Activated T-cell treated with anti-CD3 and anti-CD28 coated beads, Interleukin-2, amount 50 U/mL, for 4 hours (primary cell): ENCODE data around the gene TSKS. TPM values are rescaled to one million over a fixed set of nuclear protein-coding genes. Genes with fewer than 3 reads are reported as not detected.

Experiments
- ATAC-seq, 2 donors: fragments of 200-7000 bp; cut with Tn5 transposase; one replicate each; pipeline ENCODE4 v1.10.0; 2021
- DNase-seq: peaks from one replicate; pipeline ENCODE4 v3.0.0-alpha.2; 2020
- H3K27me3 Mint-ChIP-seq: one replicate; pipeline ENCODE4 v1.8.0; 2021; ENCODE audit warnings: low read depth, mixed read lengths
- H3K36me3 Mint-ChIP-seq: one replicate; pipeline ENCODE4 v1.8.0; 2022; ENCODE audit warnings: mixed read lengths; ENCODE audit not compliant: insufficient read depth
- H3K4me1 Mint-ChIP-seq: one replicate; pipeline ENCODE4 v1.8.0; 2021; ENCODE audit warnings: low read depth, mixed read lengths
- H3K4me3 Mint-ChIP-seq: one replicate; pipeline ENCODE4 v1.8.0; 2021; ENCODE audit warnings: mild to moderate bottlenecking, moderate library complexity, mixed read lengths
- H3K9me3 Mint-ChIP-seq: one replicate; pipeline ENCODE4 v1.8.0; 2021; ENCODE audit warnings: mixed read lengths
- total RNA-seq, 3 donors: library from RNA; stranded (reverse); gene quantifications; one replicate each; pipeline ENCODE4 v1.2.1, GENCODE V29; 2021

TSKS gene
- total RNA-seq, 3 donors from 2014 or later = 0.40 to 1.2 TPM; not detected in 1

GRCh38 chr19:49782515-49782914 is 19.4 kb upstream of the TSKS start:
- Mint-ChIP-seq H3K9me3 (no peaks in the 10 kb centered on the region), H3K27me3 (no peaks in the 10 kb centered on the region), H3K4me1 (peaks cover 16% of the 10 kb centered on the region), H3K36me3 (peaks cover 32% of the 10 kb centered on the region), H3K4me3 (no peak overlapping the region)
- DNase-seq (no peak), ATAC-seq (no peak)

GRCh38 chr19:49781394-49781793 is 18.3 kb upstream of the TSKS start:
- Mint-ChIP-seq H3K4me1 (peaks cover 16% of the 10 kb centered on the region), H3K36me3 (peaks cover 28% of the 10 kb centered on the region), H3K4me3 (no peak overlapping the region), H3K9me3 (no peaks in the 10 kb centered on the region), H3K27me3 (no peaks in the 10 kb centered on the region)
- DNase-seq (no peak), ATAC-seq (no peak)

- no peak for DNase-seq
- H3K9me3 Mint-ChIP-seq = no peaks in the 10 kb centered on the region
- H3K36me3 Mint-ChIP-seq = peaks cover 25% of the 10 kb centered on the region
- ATAC-seq = no peak
- peaks cover 17% of the 10 kb centered on the region for H3K4me1 Mint-ChIP-seq
- H3K4me3 Mint-ChIP-seq = no peak overlapping the region
- H3K27me3 Mint-ChIP-seq = no peaks in the 10 kb centered on the region
These were observed 17.8 kb upstream of the TSKS start for GRCh38 chr19:49780861-49781260.

- peaks cover 20% of the 10 kb centered on the region for H3K36me3 Mint-ChIP-seq
- DNase-seq (no peak), ATAC-seq (no peak)
- H3K9me3 Mint-ChIP-seq = no peaks in the 10 kb centered on the region
- H3K4me3 Mint-ChIP-seq = no peak overlapping the region
- no peaks in the 10 kb centered on the region for H3K27me3 Mint-ChIP-seq
- peaks cover 15% of the 10 kb centered on the region for H3K4me1 Mint-ChIP-seq
These were observed 16.8 kb upstream of the TSKS start for GRCh38 chr19:49779731-49780555.

- no peak for DNase-seq
- no peaks in the 10 kb centered on the region for H3K27me3 Mint-ChIP-seq
- no peak overlapping the region for H3K4me3 Mint-ChIP-seq
- peaks cover 21% of the 10 kb centered on the region for H3K4me1 Mint-ChIP-seq
- no peak for ATAC-seq
- H3K9me3 Mint-ChIP-seq = no peaks in the 10 kb centered on the region
- H3K36me3 Mint-ChIP-seq = peaks cover 11% of the 10 kb centered on the region
These were observed 13.3 kb upstream of the TSKS start for GRCh38 chr19:49776371-49776764.

GRCh38 chr19:49775742-49776370 is 12.8 kb upstream of the TSKS start:
- DNase-seq (no peak), ATAC-seq (no peak)
- H3K27me3 Mint-ChIP-seq = no peaks in the 10 kb centered on the region
- H3K36me3 Mint-ChIP-seq = peaks cover 9% of the 10 kb centered on the region
- H3K9me3 Mint-ChIP-seq = no peaks in the 10 kb centered on the region
- H3K4me3 Mint-ChIP-seq = no peak overlapping the region
- peaks cover 20% of the 10 kb centered on the region for H3K4me1 Mint-ChIP-seq

GRCh38 chr19:49774969-49775368 is 11.9 kb upstream of the TSKS start:
- Mint-ChIP-seq H3K27me3 (no peaks in the 10 kb centered on the region), H3K36me3 (peaks cover 9% of the 10 kb centered on the region), H3K9me3 (no peaks in the 10 kb centered on the region), H3K4me1 (peaks cover 14% of the 10 kb centered on the region), H3K4me3 (no peak overlapping the region)
- ATAC-seq (no peak), DNase-seq (no peak)

- DNase-seq = no peak
- ATAC-seq = no peak
- H3K4me3 Mint-ChIP-seq = no peak overlapping the region
- peaks cover 15% of the 10 kb centered on the region for H3K4me1 Mint-ChIP-seq
- no peaks in the 10 kb centered on the region for H3K27me3 Mint-ChIP-seq
- H3K9me3 Mint-ChIP-seq = no peaks in the 10 kb centered on the region
- peaks cover 7% of the 10 kb centered on the region for H3K36me3 Mint-ChIP-seq
These were observed 10.7 kb upstream of the TSKS start for GRCh38 chr19:49773663-49774350.

GRCh38 chr19:49772850-49773432 is 9.8 kb upstream of the TSKS start:
- no peaks in the 10 kb centered on the region for H3K9me3 Mint-ChIP-seq
- no peaks in the 10 kb centered on the region for H3K27me3 Mint-ChIP-seq
- DNase-seq (no peak), ATAC-seq (no peak)
- H3K36me3 Mint-ChIP-seq = peaks cover 10% of the 10 kb centered on the region
- peaks cover 22% of the 10 kb centered on the region for H3K4me1 Mint-ChIP-seq
- H3K4me3 Mint-ChIP-seq = no peak overlapping the region

GRCh38 chr19:49771674-49772139 is 8.6 kb upstream of the TSKS start:
- Mint-ChIP-seq H3K4me3 (no peak overlapping the region), H3K4me1 (peaks cover 29% of the 10 kb centered on the region), H3K36me3 (peaks cover 10% of the 10 kb centered on the region), H3K27me3 (no peaks in the 10 kb centered on the region), H3K9me3 (no peaks in the 10 kb centered on the region)
- DNase-seq (no peak), ATAC-seq (no peak)

- no peaks in the 10 kb centered on the region for H3K9me3 Mint-ChIP-seq
- no peak overlapping the region for H3K4me3 Mint-ChIP-seq
These were observed 7.4 kb upstream of the TSKS start for GRCh38 chr19:49770529-49770928.

GRCh38 chr19:49767967-49768581 is 5.0 kb upstream of the TSKS start:
- no peak for DNase-seq
- no peak for ATAC-seq
- H3K9me3 Mint-ChIP-seq = no peaks in the 10 kb centered on the region
- peaks cover 27% of the 10 kb centered on the region for H3K4me1 Mint-ChIP-seq
- no peaks in the 10 kb centered on the region for H3K27me3 Mint-ChIP-seq
- H3K4me3 Mint-ChIP-seq = peak overlapping the region; percentile 95
- H3K36me3 Mint-ChIP-seq = peaks cover 6% of the 10 kb centered on the region

More at GRCh38 chr19:49770529-49770928, 7.4 kb upstream of the TSKS start:
- ATAC-seq = no peak
- Mint-ChIP-seq H3K4me1 (peaks cover 33% of the 10 kb centered on the region), H3K27me3 (no peaks in the 10 kb centered on the region), H3K36me3 (peaks cover 10% of the 10 kb centered on the region)
- DNase-seq = no peak

- peaks cover 27% of the 10 kb centered on the region for H3K4me1 Mint-ChIP-seq
- peaks cover 6% of the 10 kb centered on the region for H3K36me3 Mint-ChIP-seq
- no peaks in the 10 kb centered on the region for H3K27me3 Mint-ChIP-seq
- peak overlapping the region; percentile 95 for H3K4me3 Mint-ChIP-seq
- DNase-seq (no peak), ATAC-seq (no peak)
- H3K9me3 Mint-ChIP-seq = no peaks in the 10 kb centered on the region
These were observed 4.3 kb upstream of the TSKS start for GRCh38 chr19:49767381-49767780.

- peaks cover 6% of the 10 kb centered on the region for H3K36me3 Mint-ChIP-seq
- H3K4me1 Mint-ChIP-seq = peaks cover 27% of the 10 kb centered on the region
- no peaks in the 10 kb centered on the region for H3K27me3 Mint-ChIP-seq
These were observed 3.8 kb upstream of the TSKS start, which contains the start of gene AP2A1 for GRCh38 chr19:49766930-49767299. AP2A1 (plus strand) TSS chr19:49767001; CDS start chr19:49767134, 133 bp downstream.

More at GRCh38 chr19:49766930-49767299, 3.8 kb upstream of the TSKS start, which contains the start of gene AP2A1:
- DNase-seq (no peak), ATAC-seq (peak; percentile 1 to 5)
- H3K9me3 Mint-ChIP-seq = no peaks in the 10 kb centered on the region
- peak within 1 kb of the TSS; percentile 95 for H3K4me3 Mint-ChIP-seq
